ENCODE measurements around the gene FRMD4B.

GRCh38 chr3:69121950-69122349 lies 263.9 kb downstream of the FRMD4B start:
- TF ChIP-seq, protein P1, sequence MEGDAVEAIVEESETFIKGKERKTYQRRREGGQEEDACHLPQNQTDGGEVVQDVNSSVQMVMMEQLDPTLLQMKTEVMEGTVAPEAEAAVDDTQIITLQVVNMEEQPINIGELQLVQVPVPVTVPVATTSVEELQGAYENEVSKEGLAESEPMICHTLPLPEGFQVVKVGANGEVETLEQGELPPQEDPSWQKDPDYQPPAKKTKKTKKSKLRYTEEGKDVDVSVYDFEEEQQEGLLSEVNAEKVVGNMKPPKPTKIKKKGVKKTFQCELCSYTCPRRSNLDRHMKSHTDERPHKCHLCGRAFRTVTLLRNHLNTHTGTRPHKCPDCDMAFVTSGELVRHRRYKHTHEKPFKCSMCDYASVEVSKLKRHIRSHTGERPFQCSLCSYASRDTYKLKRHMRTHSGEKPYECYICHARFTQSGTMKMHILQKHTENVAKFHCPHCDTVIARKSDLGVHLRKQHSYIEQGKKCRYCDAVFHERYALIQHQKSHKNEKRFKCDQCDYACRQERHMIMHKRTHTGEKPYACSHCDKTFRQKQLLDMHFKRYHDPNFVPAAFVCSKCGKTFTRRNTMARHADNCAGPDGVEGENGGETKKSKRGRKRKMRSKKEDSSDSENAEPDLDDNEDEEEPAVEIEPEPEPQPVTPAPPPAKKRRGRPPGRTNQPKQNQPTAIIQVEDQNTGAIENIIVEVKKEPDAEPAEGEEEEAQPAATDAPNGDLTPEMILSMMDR (IDR thresholded peaks at IDR 0.05) = no peak
- no peak for TF ChIP-seq POLR2A (IDR thresholded peaks at IDR 0.05)
